Ishikawa (cell line): ENCODE measurements around the gene NRG3.

ENCODE experiments used
- CREB1 ChIP-seq: IDR thresholded peaks from 2 replicates; pipeline ENCODE4 v1.6.1; 2012; ENCODE audit warnings: low read depth
- EGR1 ChIP-seq: IDR thresholded peaks from 2 replicates; pipeline ENCODE4 v1.6.1; 2012
- RAD21 ChIP-seq: IDR thresholded peaks from 2 replicates; pipeline ENCODE4 v1.6.1; 2012; ENCODE audit warnings: low read depth
- TAF1 ChIP-seq: IDR thresholded peaks from 2 replicates; pipeline ENCODE4 v1.6.1; 2012; ENCODE audit warnings: low read depth, mild to moderate bottlenecking

DNA sequence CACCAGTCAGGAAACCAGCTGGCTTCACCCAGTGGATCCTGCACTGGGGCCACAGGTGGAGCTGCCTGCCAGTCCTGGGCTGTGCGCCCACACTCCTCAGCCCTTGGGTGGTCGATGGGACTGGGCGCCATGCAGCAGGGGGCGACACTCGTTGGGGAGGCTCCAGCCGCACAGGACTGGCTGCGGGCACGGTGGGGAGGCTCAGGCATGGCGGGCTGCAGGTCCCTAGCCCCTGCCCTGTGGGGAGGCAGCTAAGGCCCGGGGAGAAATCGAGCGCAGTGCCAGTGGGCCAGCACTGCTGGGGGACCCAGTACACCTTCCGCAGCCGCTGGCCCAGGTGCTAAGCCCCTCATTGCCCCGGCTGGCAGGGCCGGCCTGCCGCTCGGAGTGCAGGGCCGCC is 12.4 kb upstream of the NRG3 start:
- TF ChIP-seq EGR1 (no peak), CREB1 (no peak), RAD21 (no peak), TAF1 (no peak)
